H9 (cell line): Measurements from ENCODE around the gene LTB4R. TPM values are rescaled to one million over a fixed set of nuclear protein-coding genes. Genes with fewer than 3 reads are reported as not detected.

ENCODE experiments used
- DNase-seq: peaks from one replicate; pipeline ENCODE4 v3.0.0-alpha.2; 2017
- H2AFZ ChIP-seq: one replicate; pipeline ENCODE4 v1.6.1; 2013; ENCODE audit warnings: mild to moderate bottlenecking, low read length, control low read depth, moderate library complexity
- H2AK5ac ChIP-seq: 2 replicates; pipeline ENCODE4 v1.6.1; 2013; ENCODE audit warnings: low read length, control low read depth, mixed read lengths; ENCODE audit not compliant: insufficient read length
- H2BK120ac ChIP-seq: one replicate; pipeline ENCODE4 v1.6.1; 2013; ENCODE audit warnings: low read depth, mild to moderate bottlenecking, low read length, control low read depth, inconsistent platforms; ENCODE audit not compliant: poor library complexity, severe bottlenecking
- H2BK12ac ChIP-seq: 2 replicates; pipeline ENCODE4 v1.6.1; 2013; ENCODE audit warnings: low read length, control low read depth, mixed read lengths, low read depth; ENCODE audit not compliant: insufficient read length
- H2BK15ac ChIP-seq: 2 replicates; pipeline ENCODE4 v1.6.1; 2013; ENCODE audit warnings: low read depth, low read length, control low read depth
- H2BK20ac ChIP-seq: one replicate; pipeline ENCODE4 v1.6.1; 2013; ENCODE audit warnings: low read depth, mild to moderate bottlenecking, low read length, control low read depth, inconsistent platforms; ENCODE audit not compliant: poor library complexity, severe bottlenecking
- H2BK5ac ChIP-seq: 2 replicates; pipeline ENCODE4 v1.6.1; 2013; ENCODE audit warnings: low read length, control low read depth, mixed read lengths; ENCODE audit not compliant: insufficient read length
- H3K14ac ChIP-seq: 2 replicates; pipeline ENCODE4 v1.6.1; 2013; ENCODE audit warnings: low read length, control low read depth; ENCODE audit not compliant: insufficient read depth
- H3K18ac ChIP-seq: 2 replicates; pipeline ENCODE4 v1.6.1; 2013; ENCODE audit warnings: low read depth, mild to moderate bottlenecking, mixed read lengths, low read length, control low read depth; ENCODE audit not compliant: insufficient read length
- H3K23ac ChIP-seq: 2 replicates; pipeline ENCODE4 v1.6.1; 2013; ENCODE audit warnings: low read length, control low read depth, mixed read lengths, low read depth; ENCODE audit not compliant: insufficient read length
- H3K23me2 ChIP-seq: 2 replicates; pipeline ENCODE4 v1.6.1; 2013; ENCODE audit warnings: low read depth, mild to moderate bottlenecking, mixed read lengths, low read length, control low read depth; ENCODE audit not compliant: insufficient read length, poor library complexity, severe bottlenecking
- H3K27ac ChIP-seq: 2 replicates; pipeline ENCODE4 v1.5.1; 2013; ENCODE audit warnings: low read length, control low read depth, mixed read lengths, low read depth; ENCODE audit not compliant: insufficient read length
- H3K27me3 ChIP-seq: 2 replicates; pipeline ENCODE4 v1.6.1; 2013; ENCODE audit warnings: low read length, control low read depth, inconsistent platforms; ENCODE audit not compliant: insufficient read depth
- H3K4ac ChIP-seq: 2 replicates; pipeline ENCODE4 v1.6.1; 2013; ENCODE audit warnings: low read depth, mild to moderate bottlenecking, control low read depth, inconsistent platforms, low read length, moderate library complexity
- H3K4me1 ChIP-seq: 2 replicates; pipeline ENCODE4 v1.6.1; 2013; ENCODE audit warnings: low read length, control low read depth, inconsistent platforms; ENCODE audit not compliant: insufficient read depth
- H3K4me2 ChIP-seq: 2 replicates; pipeline ENCODE4 v1.6.1; 2013; ENCODE audit warnings: low read length, control low read depth, mixed read lengths; ENCODE audit not compliant: insufficient read length, insufficient read depth
- H3K56ac ChIP-seq: 2 replicates; pipeline ENCODE4 v1.6.1; 2013; ENCODE audit warnings: low read depth, mild to moderate bottlenecking, mixed read lengths, low read length, control low read depth; ENCODE audit not compliant: insufficient read length
- H3K79me1 ChIP-seq: 2 replicates; pipeline ENCODE4 v1.6.1; 2013; ENCODE audit warnings: low read depth, mild to moderate bottlenecking, moderate library complexity, low read length, control low read depth, inconsistent platforms; ENCODE audit not compliant: insufficient read depth, poor library complexity, severe bottlenecking
- H3K79me2 ChIP-seq: 2 replicates; pipeline ENCODE4 v1.6.1; 2013; ENCODE audit warnings: low read length, control low read depth, inconsistent platforms; ENCODE audit not compliant: insufficient read depth
- H3K9ac ChIP-seq: 2 replicates; pipeline ENCODE4 v1.6.1; 2013; ENCODE audit warnings: low read length, control low read depth, mixed read lengths; ENCODE audit not compliant: insufficient read length; ENCODE audit errors: extremely low read depth
- H3K9me3 ChIP-seq: one replicate; pipeline ENCODE4 v1.6.1; 2013; ENCODE audit warnings: low read depth, low read length, inconsistent platforms; ENCODE audit not compliant: control insufficient read depth
- H3T11ph ChIP-seq: one replicate; pipeline ENCODE4 v1.6.1; 2013; ENCODE audit warnings: mild to moderate bottlenecking, low read length, control low read depth, inconsistent platforms
- H4K20me1 ChIP-seq: one replicate; pipeline ENCODE4 v1.6.1; 2013; ENCODE audit not compliant: control insufficient read depth, insufficient read length, insufficient read depth
- H4K5ac ChIP-seq: 2 replicates; pipeline ENCODE4 v1.6.1; 2013; ENCODE audit warnings: low read depth, mild to moderate bottlenecking, mixed read lengths, low read length, control low read depth; ENCODE audit not compliant: insufficient read length
- H4K8ac ChIP-seq: replicated peaks from 2 replicates; pipeline ENCODE4 v1.6.1; 2013; ENCODE audit warnings: low read length, control low read depth, mixed read lengths, low read depth; ENCODE audit not compliant: insufficient read length
- H4K91ac ChIP-seq: 2 replicates; pipeline ENCODE4 v1.6.1; 2013; ENCODE audit warnings: low read depth, mild to moderate bottlenecking, moderate library complexity, mixed read lengths, low read length, control low read depth; ENCODE audit not compliant: insufficient read length
- H3K27ac Mint-ChIP-seq, 3 experiments: 2 replicates in 2 of 3; 3 replicates in 1 of 3; pipeline ENCODE4 v1.8.0; 2020 to 2021; ENCODE audit warnings: mixed read lengths in 3 of 3, mild to moderate bottlenecking in 1 of 3, moderate library complexity in 1 of 3
- H3K27me3 Mint-ChIP-seq: 2 replicates; pipeline ENCODE4 v1.8.0; 2021; ENCODE audit warnings: low read depth, mild to moderate bottlenecking, moderate library complexity, mixed read lengths
- H3K36me3 Mint-ChIP-seq, 3 experiments: 2 replicates in 2 of 3; 3 replicates in 1 of 3; pipeline ENCODE4 v1.8.0; 2020 to 2021; ENCODE audit warnings: low read depth in 3 of 3, mixed read lengths in 3 of 3; ENCODE audit not compliant: insufficient read depth in 1 of 3
- H3K4me1 Mint-ChIP-seq, 2 experiments: 2 replicates each; pipeline ENCODE4 v1.8.0; 2020; ENCODE audit warnings: mixed read lengths in 2 of 2
- H3K4me3 Mint-ChIP-seq, 2 experiments: 2 replicates in 1 of 2; 3 replicates in 1 of 2; pipeline ENCODE4 v1.8.0; 2020 to 2021; ENCODE audit warnings: mild to moderate bottlenecking in 2 of 2, mixed read lengths in 2 of 2, moderate library complexity in 1 of 2
- H3K9me3 Mint-ChIP-seq, 2 experiments: 2 replicates in 1 of 2; 3 replicates in 1 of 2; pipeline ENCODE4 v1.8.0; 2020; ENCODE audit warnings: mild to moderate bottlenecking in 2 of 2, mixed read lengths in 2 of 2, moderate library complexity in 1 of 2
- WGBS: extraction: QIAGEN DNeasy Blood & Tissue Kit; methylation state at CpG from one replicate; pipeline ENCODE4 v1.1.7; 2013; ENCODE audit warnings: missing lambda C conversion rate, low lambda C conversion rate, mixed read lengths; ENCODE audit not compliant: insufficient read length; ENCODE audit errors: extremely low coverage; 5-methylcytosine and 5-hydroxymethylcytosine counted together
- total RNA-seq: library from RNA; stranded (reverse); gene quantifications from 2 replicates; pipeline ENCODE4 v1.2.1, GENCODE V29; 2021
- TF ChIP-seq, protein P1 (sequence below): fragments of 200-600 bp; sonication (generic); conservative IDR thresholded peaks from 3 replicates; pipeline ENCODE4 v1.8.0; 2021; ENCODE audit warnings: antibody characterized with exemption, mild to moderate bottlenecking

Gene LTB4R
- total RNA-seq, 1 experiment from 2014 or later: 8.9 TPM

DNA sequence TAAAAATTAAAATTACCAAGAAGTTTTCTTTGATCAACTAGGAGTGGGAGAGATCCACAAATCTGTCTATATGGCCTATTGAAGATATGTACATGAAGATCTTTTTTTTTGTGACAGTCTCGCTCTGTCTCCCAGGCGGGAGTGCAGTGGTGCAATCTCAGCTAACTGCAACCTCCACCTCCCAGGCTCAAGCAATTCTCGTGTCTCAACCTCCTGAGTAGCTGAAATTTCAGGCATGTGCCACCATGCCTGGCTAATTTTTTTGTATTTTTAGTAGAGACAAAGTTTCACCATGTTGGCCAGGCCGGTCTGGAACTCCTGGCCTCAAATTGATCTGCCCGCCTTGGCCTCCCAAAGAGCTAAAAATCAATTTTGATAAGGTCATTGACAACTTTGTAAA is 52.1 kb downstream of the LTB4R start:
- peaks cover 15% of the 10 kb centered on the region for H3K23me2 ChIP-seq
- no CpG with 5 or more reads among the region's 5 CpGs for WGBS
- H2AK5ac ChIP-seq: no peak overlapping the region
- no peak overlapping the region for H3K9ac ChIP-seq
- no peak overlapping the region for H2BK20ac ChIP-seq
- H3K4me1 ChIP-seq: no peaks in the 10 kb centered on the region
- no peak overlapping the region for H2AFZ ChIP-seq
- H3K79me1 ChIP-seq: no peaks in the 10 kb centered on the region
- no peak overlapping the region for H3T11ph ChIP-seq
- no peak overlapping the region for H3K27ac ChIP-seq
- Mint-ChIP-seq H3K4me3 (no peak overlapping the region), H3K4me1 (peaks cover 12 to 13% of the 10 kb centered on the region in 2 experiments), H3K36me3 (no peaks in the 10 kb centered on the region), H3K27ac (no peak overlapping the region), H3K27me3 (peaks cover 52% of the 10 kb centered on the region), H3K9me3 (no peaks in the 10 kb centered on the region)
- no peak overlapping the region for H4K91ac ChIP-seq
- no peaks in the 10 kb centered on the region for H3K9me3 ChIP-seq
- no peaks in the 10 kb centered on the region for H3K79me2 ChIP-seq
- no peak overlapping the region for H2BK12ac ChIP-seq
- H4K20me1 ChIP-seq: no peaks in the 10 kb centered on the region
- no peak overlapping the region for H3K4me2 ChIP-seq
- H3K23ac ChIP-seq: no peak overlapping the region
- H2BK15ac ChIP-seq: no peak overlapping the region
- no peak overlapping the region for H3K56ac ChIP-seq
- DNase-seq: no peak
- no peak overlapping the region for H3K4ac ChIP-seq
- H3K14ac ChIP-seq: no peak overlapping the region
- no peak overlapping the region for H3K18ac ChIP-seq
- TF ChIP-seq, protein P1, sequence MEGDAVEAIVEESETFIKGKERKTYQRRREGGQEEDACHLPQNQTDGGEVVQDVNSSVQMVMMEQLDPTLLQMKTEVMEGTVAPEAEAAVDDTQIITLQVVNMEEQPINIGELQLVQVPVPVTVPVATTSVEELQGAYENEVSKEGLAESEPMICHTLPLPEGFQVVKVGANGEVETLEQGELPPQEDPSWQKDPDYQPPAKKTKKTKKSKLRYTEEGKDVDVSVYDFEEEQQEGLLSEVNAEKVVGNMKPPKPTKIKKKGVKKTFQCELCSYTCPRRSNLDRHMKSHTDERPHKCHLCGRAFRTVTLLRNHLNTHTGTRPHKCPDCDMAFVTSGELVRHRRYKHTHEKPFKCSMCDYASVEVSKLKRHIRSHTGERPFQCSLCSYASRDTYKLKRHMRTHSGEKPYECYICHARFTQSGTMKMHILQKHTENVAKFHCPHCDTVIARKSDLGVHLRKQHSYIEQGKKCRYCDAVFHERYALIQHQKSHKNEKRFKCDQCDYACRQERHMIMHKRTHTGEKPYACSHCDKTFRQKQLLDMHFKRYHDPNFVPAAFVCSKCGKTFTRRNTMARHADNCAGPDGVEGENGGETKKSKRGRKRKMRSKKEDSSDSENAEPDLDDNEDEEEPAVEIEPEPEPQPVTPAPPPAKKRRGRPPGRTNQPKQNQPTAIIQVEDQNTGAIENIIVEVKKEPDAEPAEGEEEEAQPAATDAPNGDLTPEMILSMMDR: no peak
- no peak overlapping the region for H2BK5ac ChIP-seq
- no peak overlapping the region for H2BK120ac ChIP-seq
- H3K27me3 ChIP-seq: no peaks in the 10 kb centered on the region; the same call in 1 of the 2 replicates
- H4K5ac ChIP-seq: no peak overlapping the region
- no peak overlapping the region for H4K8ac ChIP-seq
